ENCODE measurements around the gene KRTAP4-8. TPM values are rescaled to one million over a fixed set of nuclear protein-coding genes. Genes with fewer than 3 reads are reported as not detected.
"Not testable (repeated sequence)": the region's sequence is repeated elsewhere in the genome, so short reads cannot be mapped to it uniquely, and the experiment has no call there.

The KRTAP4-8 gene
- total RNA-seq, 1 donor from 2014 or later, result not detected

DNA sequence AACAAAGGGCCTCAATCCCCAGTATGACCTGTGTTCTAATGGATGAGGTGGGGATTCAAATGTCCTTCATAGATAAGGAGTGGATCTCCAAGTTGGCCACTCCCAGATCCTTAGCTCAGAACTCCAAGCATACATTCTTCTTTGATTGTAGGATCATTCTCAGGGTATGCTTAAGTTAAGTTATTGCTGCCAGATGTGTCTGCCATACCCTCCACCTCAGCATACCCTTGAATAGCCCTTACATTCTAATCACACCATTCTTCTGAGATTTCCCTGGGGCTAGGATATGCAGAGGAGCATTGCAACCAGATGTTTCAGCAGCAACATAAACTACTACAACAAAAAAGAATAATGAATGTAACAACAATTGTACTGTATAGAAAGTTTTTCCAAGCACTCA lies 30.7 kb downstream of the KRTAP4-8 start:
- no peaks in the 10 kb centered on the region for H3K4me1 Mint-ChIP-seq (ENCODE audit: low read depth)
- H3K36me3 Mint-ChIP-seq (ENCODE audit: low read depth), result no peaks in the 10 kb centered on the region
- intact Hi-C loops (cut with micrococcal nuclease), result no loop called here
- no peak overlapping the region for H3K4me3 Mint-ChIP-seq
- no peak for DNase-seq (ENCODE audit: low spot score)
- H3K27me3 Mint-ChIP-seq (ENCODE audit: insufficient read depth), result peaks cover 4% of the 10 kb centered on the region
- no peaks in the 10 kb centered on the region for H3K9me3 Mint-ChIP-seq
- H3K27ac Mint-ChIP-seq, result no peak overlapping the region

DNA sequence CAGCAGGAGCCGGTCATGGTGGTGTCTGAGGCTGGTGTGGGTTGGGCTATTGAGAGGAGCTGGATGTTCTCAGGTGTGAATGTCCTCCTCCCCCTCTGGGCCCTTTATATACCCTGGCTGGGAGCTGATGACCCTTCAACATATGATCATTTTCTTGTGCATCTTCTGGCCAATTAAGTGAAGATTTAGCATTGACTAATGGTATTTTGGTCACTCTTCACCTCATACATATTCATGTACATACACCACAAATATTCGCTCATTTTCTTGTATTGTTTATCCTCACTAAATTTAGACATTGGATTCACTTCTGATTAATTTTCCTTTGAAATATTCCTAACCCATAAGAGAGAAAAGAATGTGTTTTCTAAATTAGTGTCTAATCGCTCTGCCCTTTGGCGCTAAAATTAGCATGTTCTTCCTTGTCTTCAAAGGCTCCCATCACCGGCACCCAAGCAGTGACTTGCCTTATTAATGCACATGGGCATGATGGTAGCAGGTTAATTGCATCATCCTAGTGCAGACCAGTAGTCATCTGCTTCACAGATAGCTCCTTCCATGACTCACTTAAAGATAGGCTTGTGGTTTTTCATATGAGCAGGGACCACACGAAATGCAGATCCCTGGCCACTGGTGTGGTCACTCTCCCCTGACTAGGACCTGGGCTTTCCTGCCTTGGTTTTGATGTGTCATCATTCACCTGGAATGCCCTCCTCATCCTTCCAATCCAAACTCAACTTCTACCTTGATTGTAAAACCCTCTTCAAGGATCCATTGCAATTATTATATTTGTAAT lies 31.9 kb downstream of the KRTAP4-8 start, which contains the start of gene KRTAP2-4:
Gene KRTAP2-4 (minus strand): TSS at position 51 of the 796 bp plus-strand sequence. CDS start 34 bp downstream, at position 17.
- no peak within 1 kb of the TSS for H3K4me3 Mint-ChIP-seq
- H3K4me1 Mint-ChIP-seq (ENCODE audit: low read depth), result no peaks in the 10 kb centered on the region
- no peaks in the 10 kb centered on the region for H3K9me3 Mint-ChIP-seq
- no peak for DNase-seq (ENCODE audit: low spot score)
- no peaks in the 10 kb centered on the region for H3K36me3 Mint-ChIP-seq (ENCODE audit: low read depth)
- no peak within 1 kb of the TSS for H3K27ac Mint-ChIP-seq
- intact Hi-C loops (cut with micrococcal nuclease), result no loop called here
- peaks cover 6% of the 10 kb centered on the region for H3K27me3 Mint-ChIP-seq (ENCODE audit: insufficient read depth)

DNA sequence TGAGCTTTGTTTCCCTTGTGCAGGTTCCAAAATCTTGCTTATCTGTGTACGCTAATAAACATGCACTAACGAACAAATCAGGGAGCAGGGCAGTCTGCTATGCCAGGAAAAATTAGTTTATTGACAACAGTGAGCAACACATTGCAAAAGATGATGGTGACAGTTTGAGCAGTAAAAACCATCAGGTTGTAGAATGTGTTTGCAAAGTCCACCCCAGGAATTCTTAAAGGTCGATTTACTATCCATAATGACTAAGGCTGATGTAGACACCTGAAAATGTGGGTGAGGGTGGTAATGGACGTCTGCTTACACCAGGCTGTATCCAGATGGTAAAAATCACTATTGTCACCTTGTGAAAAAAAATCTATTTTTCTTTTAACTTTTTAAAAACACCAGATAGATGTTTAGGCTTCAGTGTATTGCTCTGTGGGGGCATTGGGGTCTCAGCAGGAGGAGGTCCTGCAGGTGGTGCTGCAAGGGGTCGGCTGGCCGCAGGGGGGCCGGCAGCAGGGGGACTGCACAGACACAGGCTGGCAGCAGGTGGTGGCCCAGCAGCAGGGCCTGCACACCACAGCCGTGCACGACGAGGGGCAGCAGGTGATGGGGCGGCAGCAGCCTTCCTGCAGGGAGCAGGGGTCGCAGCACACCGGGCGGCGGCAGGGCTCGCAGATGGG lies 32.8 kb downstream of the KRTAP4-8 start:
- intact Hi-C loops (cut with micrococcal nuclease); H3K4me3 Mint-ChIP-seq; DNase-seq (ENCODE audit: low spot score); H3K9me3 Mint-ChIP-seq; H3K36me3 Mint-ChIP-seq (ENCODE audit: low read depth); H3K4me1 Mint-ChIP-seq (ENCODE audit: low read depth); H3K27ac Mint-ChIP-seq: not testable (repeated sequence)
- H3K27me3 Mint-ChIP-seq (ENCODE audit: insufficient read depth), result peaks cover 14% of the 10 kb centered on the region

DNA sequence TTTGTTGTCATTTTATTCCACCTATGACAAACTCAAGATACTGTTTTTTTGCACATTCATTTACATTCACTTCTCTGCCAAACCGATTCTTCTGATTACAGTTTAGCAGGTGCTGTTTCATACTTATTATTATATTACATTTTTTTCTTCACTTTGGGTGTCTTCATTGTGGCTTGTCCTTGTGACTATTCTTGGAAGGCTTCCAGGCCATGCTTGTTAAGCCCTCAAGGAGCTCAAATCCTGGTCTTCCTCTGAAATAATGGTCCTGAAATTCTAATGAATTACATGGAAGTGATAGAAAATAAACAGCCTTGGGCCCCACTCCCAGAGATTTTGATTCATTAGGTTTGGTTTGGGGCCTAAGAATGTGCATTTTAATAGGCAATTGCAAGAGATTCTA lies 33.6 kb downstream of the KRTAP4-8 start:
- Mint-ChIP-seq H3K27me3 (ENCODE audit: insufficient read depth) (peaks cover 15% of the 10 kb centered on the region), H3K4me3 (no peak overlapping the region), H3K9me3 (no peaks in the 10 kb centered on the region), H3K27ac (no peak overlapping the region), H3K4me1 (ENCODE audit: low read depth) (no peaks in the 10 kb centered on the region), H3K36me3 (ENCODE audit: low read depth) (no peaks in the 10 kb centered on the region)
- intact Hi-C loops (cut with micrococcal nuclease), result no loop called here
- no peak for DNase-seq (ENCODE audit: low spot score)

DNA sequence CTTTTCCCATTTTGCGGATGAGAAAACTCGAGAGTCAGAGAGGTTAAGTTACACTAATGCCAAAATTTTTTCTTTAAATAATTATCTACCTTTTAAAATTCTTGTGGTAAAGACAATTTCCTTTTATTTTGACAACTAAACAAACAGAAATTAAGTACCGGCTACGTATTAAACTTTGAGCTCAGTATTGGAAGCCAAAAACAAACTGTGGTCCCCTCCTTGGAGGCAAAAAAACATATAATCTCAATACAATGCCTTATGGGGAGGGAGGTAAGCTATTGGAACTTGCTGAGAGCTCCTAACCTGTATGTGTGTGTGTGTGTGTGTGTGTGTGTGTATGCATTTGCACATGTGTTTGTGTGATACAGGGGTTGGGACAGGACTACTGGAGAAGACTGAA lies 34.5 kb downstream of the KRTAP4-8 start:
- intact Hi-C loops (cut with micrococcal nuclease), result no loop called here
- Mint-ChIP-seq H3K9me3 (no peaks in the 10 kb centered on the region), H3K27ac (no peak overlapping the region), H3K4me3 (no peak overlapping the region), H3K27me3 (ENCODE audit: insufficient read depth) (peaks cover 19% of the 10 kb centered on the region), H3K36me3 (ENCODE audit: low read depth) (no peaks in the 10 kb centered on the region), H3K4me1 (ENCODE audit: low read depth) (no peaks in the 10 kb centered on the region)
- DNase-seq (ENCODE audit: low spot score), result no peak

DNA sequence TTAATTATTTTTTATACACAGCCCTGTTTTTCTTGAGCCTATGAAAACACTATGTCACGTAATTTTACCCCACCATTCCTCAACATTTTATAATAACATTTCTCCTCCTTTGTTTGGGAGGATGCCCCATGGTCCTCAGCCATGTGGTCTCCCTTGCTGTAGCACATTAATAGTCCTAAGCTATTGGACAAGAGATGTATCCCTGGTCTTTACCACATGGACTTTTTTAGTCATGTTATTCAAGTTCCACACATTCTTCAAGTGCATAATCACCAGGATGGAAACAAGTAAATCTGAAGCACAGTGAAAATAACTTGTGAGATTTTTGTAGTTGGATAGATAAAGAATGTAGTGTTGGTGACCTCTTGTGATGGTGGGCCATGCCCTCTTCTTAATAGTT lies 36.0 kb downstream of the KRTAP4-8 start:
- H3K4me3 Mint-ChIP-seq, result no peak overlapping the region
- intact Hi-C loops (cut with micrococcal nuclease), result no loop called here
- peaks cover 19% of the 10 kb centered on the region for H3K27me3 Mint-ChIP-seq (ENCODE audit: insufficient read depth)
- no peaks in the 10 kb centered on the region for H3K4me1 Mint-ChIP-seq (ENCODE audit: low read depth)
- H3K36me3 Mint-ChIP-seq (ENCODE audit: low read depth), result no peaks in the 10 kb centered on the region
- H3K9me3 Mint-ChIP-seq, result peaks cover 6% of the 10 kb centered on the region
- no peak overlapping the region for H3K27ac Mint-ChIP-seq
- DNase-seq (ENCODE audit: low spot score), result no peak

DNA sequence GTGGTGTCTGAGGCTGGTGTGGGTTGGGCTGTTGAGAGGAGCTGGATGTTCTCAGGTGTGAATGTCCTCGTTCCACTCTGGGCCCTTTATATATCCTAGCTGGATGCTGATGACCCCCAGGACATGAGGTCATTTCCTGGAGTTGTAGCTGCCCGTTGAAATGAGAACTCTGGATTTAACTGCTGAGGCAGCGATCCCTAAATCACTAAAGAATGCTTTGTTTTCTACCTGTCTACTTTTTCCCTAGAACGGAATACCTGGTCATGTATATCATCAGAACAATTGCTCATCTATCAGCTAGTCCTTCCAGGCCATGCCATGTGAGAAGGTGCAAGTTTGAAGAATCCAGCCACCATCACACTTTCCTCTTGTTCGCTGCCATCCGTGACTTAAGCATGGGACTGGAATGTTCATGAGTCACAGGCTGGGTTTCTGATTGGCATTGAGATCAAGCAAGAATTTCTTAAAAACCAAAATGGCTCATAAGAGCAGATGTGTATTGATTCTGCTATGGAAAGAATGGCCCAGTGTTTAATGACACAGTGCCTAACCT lies 37.8 kb downstream of the KRTAP4-8 start, which contains the start of gene KRTAP2-3:
Gene KRTAP2-3 (minus strand): TSS at position 63 of the 553 bp plus-strand sequence. CDS start 64 bp downstream, outside the sequence.
- DNase-seq (ENCODE audit: low spot score), result no peak
- H3K27ac Mint-ChIP-seq, result no peak within 1 kb of the TSS
- H3K4me1 Mint-ChIP-seq (ENCODE audit: low read depth), result no peaks in the 10 kb centered on the region
- H3K27me3 Mint-ChIP-seq (ENCODE audit: insufficient read depth), result peaks cover 21% of the 10 kb centered on the region
- intact Hi-C loops (cut with micrococcal nuclease), result no loop called here
- no peaks in the 10 kb centered on the region for H3K36me3 Mint-ChIP-seq (ENCODE audit: low read depth)
- peaks cover 6% of the 10 kb centered on the region for H3K9me3 Mint-ChIP-seq
- no peak within 1 kb of the TSS for H3K4me3 Mint-ChIP-seq

DNA sequence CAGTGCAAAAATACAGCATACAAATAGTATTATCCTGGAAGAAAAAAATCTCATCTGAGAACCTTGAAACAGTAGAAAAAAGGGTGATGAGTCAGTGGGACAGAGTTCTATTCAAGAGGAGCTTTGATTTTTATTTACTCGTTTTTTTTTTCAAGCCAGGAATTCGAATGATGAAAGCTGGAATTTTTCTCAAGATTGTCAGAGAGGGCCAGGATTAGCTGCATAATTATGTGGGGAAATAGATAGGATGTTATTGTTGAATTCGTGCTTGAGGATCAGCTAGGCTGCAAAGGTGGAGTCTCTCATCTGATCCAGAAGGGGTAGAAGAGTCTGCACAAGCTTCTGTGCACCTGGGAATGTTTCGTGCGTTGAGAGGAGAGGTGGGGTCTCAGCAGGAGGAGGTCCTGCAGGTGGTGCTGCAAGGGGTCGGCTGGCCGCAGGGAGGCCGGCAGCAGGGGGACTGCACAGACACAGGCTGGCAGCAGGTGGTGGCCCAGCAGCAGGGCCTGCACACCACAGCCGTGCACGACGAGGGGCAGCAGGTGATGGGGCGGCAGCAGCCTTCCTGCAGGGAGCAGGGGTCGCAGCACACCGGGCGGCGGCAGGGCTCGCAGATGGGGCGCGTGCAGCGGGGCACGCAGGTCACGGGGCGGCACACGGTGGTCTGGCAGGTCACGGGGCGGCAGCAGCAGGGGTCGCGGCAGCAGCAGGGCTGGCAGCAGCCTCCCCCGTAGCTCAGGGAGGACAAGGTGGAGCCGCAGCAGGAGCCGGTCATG lies 38.5 kb downstream of the KRTAP4-8 start:
- H3K36me3 Mint-ChIP-seq (ENCODE audit: low read depth); H3K4me1 Mint-ChIP-seq (ENCODE audit: low read depth); H3K9me3 Mint-ChIP-seq; intact Hi-C loops (cut with micrococcal nuclease); H3K4me3 Mint-ChIP-seq; DNase-seq (ENCODE audit: low spot score); H3K27ac Mint-ChIP-seq: not testable (repeated sequence)
- H3K27me3 Mint-ChIP-seq (ENCODE audit: insufficient read depth), result peaks cover 21% of the 10 kb centered on the region

DNA sequence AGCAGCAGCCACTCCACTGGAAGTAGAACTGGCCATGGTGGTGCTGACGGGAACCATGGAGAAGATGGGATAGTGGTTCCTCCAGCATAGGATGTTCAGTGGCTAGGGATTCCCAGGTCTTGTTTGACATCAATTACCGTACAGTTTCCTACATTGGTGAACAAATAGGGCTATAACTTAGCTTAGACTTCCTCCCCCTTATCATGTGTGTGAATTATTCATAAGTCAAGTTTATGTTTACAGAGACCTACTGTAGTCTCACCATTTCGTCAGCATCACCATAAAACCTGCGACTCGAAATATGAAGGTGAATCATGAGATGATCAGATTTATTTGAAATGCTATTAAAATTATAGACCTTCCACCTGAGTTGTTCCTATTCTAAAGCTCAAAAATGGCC lies 39.2 kb downstream of the KRTAP4-8 start:
- intact Hi-C loops (cut with micrococcal nuclease), result no loop called here
- Mint-ChIP-seq H3K36me3 (ENCODE audit: low read depth) (no peaks in the 10 kb centered on the region), H3K27ac (no peak overlapping the region), H3K4me1 (ENCODE audit: low read depth) (no peaks in the 10 kb centered on the region), H3K27me3 (ENCODE audit: insufficient read depth) (peaks cover 21% of the 10 kb centered on the region), H3K4me3 (no peak overlapping the region), H3K9me3 (peaks cover 6% of the 10 kb centered on the region)
- no peak for DNase-seq (ENCODE audit: low spot score)

DNA sequence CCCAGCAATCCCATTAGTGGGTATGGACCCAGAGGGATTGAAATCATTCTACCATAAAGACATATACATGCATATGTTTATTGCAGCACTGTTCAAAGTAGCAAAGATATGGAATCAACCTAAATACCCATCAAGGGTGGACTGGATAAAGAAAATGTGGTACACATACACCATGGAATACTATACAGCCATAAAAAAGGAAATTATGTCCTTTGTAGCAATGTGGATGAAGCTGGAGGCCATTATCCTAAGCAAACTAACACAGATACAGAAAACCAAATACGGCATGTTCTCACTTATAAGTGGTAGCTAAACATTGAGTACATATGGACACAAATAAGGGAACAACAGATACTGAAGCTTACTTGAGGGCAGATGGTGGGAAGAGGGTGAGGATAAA lies 40.4 kb downstream of the KRTAP4-8 start:
- no peaks in the 10 kb centered on the region for H3K36me3 Mint-ChIP-seq (ENCODE audit: low read depth)
- peaks cover 23% of the 10 kb centered on the region for H3K27me3 Mint-ChIP-seq (ENCODE audit: insufficient read depth)
- H3K9me3 Mint-ChIP-seq, result peaks cover 6% of the 10 kb centered on the region
- no peak for DNase-seq (ENCODE audit: low spot score)
- intact Hi-C loops (cut with micrococcal nuclease), result no loop called here
- no peak overlapping the region for H3K27ac Mint-ChIP-seq
- H3K4me3 Mint-ChIP-seq, result no peak overlapping the region
- no peaks in the 10 kb centered on the region for H3K4me1 Mint-ChIP-seq (ENCODE audit: low read depth)

DNA sequence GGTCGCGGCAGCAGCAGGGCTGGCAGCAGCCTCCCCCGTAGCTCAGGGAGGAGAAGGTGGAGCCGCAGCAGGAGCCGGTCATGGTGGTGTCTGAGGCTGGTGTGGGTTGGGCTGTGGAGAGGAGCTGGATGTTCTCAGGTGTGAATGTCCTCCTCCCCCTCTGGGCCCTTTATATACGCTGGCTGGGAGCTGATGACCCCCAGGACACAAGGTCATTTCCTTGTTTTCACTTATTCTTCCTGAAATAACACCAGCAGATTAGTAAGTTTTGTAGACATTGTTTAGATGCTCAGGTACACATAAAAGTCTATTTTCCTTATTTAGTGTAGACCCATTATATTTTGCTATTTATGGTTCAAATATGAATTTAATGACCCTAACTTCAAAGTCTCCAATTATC lies 42.8 kb downstream of the KRTAP4-8 start, which contains the start of gene KRTAP2-2:
Gene KRTAP2-2 (minus strand): TSS at position 101 of the 400 bp plus-strand sequence. CDS start 19 bp downstream, at position 82.
- H3K9me3 Mint-ChIP-seq; H3K4me3 Mint-ChIP-seq; H3K36me3 Mint-ChIP-seq (ENCODE audit: low read depth); DNase-seq (ENCODE audit: low spot score); H3K27ac Mint-ChIP-seq; H3K4me1 Mint-ChIP-seq (ENCODE audit: low read depth); intact Hi-C loops (cut with micrococcal nuclease): not testable (repeated sequence)
- H3K27me3 Mint-ChIP-seq (ENCODE audit: insufficient read depth), result peaks cover 14% of the 10 kb centered on the region

DNA sequence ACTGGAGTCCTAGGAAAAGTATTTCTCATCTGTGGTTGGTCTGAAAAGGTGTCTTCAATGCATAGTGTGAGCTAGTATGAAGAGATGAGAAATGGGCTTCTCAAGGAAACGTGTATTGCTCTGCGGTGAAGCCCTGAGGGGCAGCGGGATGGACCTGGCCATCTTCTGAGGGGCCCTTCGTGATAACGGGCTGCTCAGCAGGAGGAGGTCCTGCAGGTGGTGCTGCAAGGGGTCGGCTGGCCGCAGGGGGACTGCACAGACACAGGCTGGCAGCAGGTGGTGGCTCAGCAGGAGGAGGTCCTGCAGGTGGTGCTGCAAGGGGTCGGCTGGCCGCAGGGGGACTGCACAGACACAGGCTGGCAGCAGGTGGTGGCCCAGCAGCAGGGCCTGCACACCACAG lies 43.4 kb downstream of the KRTAP4-8 start:
- H3K9me3 Mint-ChIP-seq; H3K36me3 Mint-ChIP-seq (ENCODE audit: low read depth); H3K4me1 Mint-ChIP-seq (ENCODE audit: low read depth); H3K27ac Mint-ChIP-seq; DNase-seq (ENCODE audit: low spot score); H3K4me3 Mint-ChIP-seq; intact Hi-C loops (cut with micrococcal nuclease): not testable (repeated sequence)
- H3K27me3 Mint-ChIP-seq (ENCODE audit: insufficient read depth), result peaks cover 12% of the 10 kb centered on the region

Measured in activated T-helper 1 cell treated with anti-CD3 and anti-CD28 coated beads, Interleukin-12 subunit alpha, Interleukin-12 subunit beta, Interleukin-2, Interleukin-4 antibody, amounts not matched to agents 30 ng/mL and 10 ng/mL and 1 ng/mL, durations not matched to agents 14 hours and 24 hours and 36 hours (primary cell).